Bronchial epithelial cell (primary cell): Measurements from ENCODE around the gene ETV6. TPM values are rescaled to one million over a fixed set of nuclear protein-coding genes. Genes with fewer than 3 reads are reported as not detected.

Experiments
- DNase-seq: peaks from one replicate; pipeline ENCODE4 v3.0.0-alpha.2; 2010; ENCODE audit warnings: low read depth
- FAIRE-seq: peaks from 2 replicates; lab custom pipeline; 2011; peaks lifted over from hg19 to GRCh38; lab: Jason Lieb, UNC
- H3K27me3 ChIP-seq: 2 replicates; pipeline ENCODE4 v1.5.1; 2011; ENCODE audit warnings: low read length; ENCODE audit not compliant: control insufficient read depth, insufficient read depth
- H3K36me3 ChIP-seq: 2 replicates; pipeline ENCODE4 v1.5.1; 2011; ENCODE audit warnings: low read length; ENCODE audit not compliant: control insufficient read depth, insufficient read depth
- H3K4me3 ChIP-seq: 2 replicates; pipeline ENCODE4 v1.5.1; 2011; ENCODE audit warnings: mild to moderate bottlenecking, low read depth, low read length, control low read depth
- total RNA-seq: library from RNA; depleted of rRNA; stranded (reverse); fragments of >200 nt; gene quantifications from 2 replicates; pipeline ENCODE4 v1.2.1, GENCODE V29; 2014
- TF ChIP-seq, protein P1 (sequence below): IDR thresholded peaks from 2 replicates; pipeline ENCODE4 v1.5.1; 2011; ENCODE audit warnings: mild to moderate bottlenecking, moderate library complexity, low read length, control low read depth, inconsistent platforms; ENCODE audit not compliant: insufficient read depth, severe bottlenecking

ETV6 gene
- total RNA-seq, 1 donor from 2014 or later, result 2.6 TPM

DNA sequence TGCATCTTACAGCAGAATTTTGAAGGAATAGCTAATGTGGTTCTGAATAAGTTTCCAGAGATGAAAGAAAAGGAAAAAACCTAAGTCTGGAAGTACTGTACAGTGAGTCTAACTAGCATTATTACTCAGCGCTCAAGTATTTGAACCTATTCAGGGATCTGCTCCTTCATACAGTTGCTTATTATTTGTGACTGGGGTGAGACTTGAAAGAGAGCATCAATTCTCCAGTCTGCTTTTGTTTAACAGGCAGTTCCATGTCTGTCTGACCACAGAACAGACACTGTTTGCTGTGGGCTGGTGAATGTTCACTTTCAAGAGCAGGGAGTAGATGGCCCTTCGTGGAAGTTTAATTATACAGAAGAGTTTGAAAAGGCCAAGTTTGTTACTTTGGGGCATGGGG, 9.3 kb downstream of the ETV6 start:
- DNase-seq (peak; percentile 50), FAIRE-seq (no peak)
- no peaks in the 10 kb centered on the region for H3K36me3 ChIP-seq
- no peaks in the 10 kb centered on the region for H3K27me3 ChIP-seq
- H3K4me3 ChIP-seq, result no peak overlapping the region
- TF ChIP-seq, protein P1, sequence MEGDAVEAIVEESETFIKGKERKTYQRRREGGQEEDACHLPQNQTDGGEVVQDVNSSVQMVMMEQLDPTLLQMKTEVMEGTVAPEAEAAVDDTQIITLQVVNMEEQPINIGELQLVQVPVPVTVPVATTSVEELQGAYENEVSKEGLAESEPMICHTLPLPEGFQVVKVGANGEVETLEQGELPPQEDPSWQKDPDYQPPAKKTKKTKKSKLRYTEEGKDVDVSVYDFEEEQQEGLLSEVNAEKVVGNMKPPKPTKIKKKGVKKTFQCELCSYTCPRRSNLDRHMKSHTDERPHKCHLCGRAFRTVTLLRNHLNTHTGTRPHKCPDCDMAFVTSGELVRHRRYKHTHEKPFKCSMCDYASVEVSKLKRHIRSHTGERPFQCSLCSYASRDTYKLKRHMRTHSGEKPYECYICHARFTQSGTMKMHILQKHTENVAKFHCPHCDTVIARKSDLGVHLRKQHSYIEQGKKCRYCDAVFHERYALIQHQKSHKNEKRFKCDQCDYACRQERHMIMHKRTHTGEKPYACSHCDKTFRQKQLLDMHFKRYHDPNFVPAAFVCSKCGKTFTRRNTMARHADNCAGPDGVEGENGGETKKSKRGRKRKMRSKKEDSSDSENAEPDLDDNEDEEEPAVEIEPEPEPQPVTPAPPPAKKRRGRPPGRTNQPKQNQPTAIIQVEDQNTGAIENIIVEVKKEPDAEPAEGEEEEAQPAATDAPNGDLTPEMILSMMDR, result no peak

DNA sequence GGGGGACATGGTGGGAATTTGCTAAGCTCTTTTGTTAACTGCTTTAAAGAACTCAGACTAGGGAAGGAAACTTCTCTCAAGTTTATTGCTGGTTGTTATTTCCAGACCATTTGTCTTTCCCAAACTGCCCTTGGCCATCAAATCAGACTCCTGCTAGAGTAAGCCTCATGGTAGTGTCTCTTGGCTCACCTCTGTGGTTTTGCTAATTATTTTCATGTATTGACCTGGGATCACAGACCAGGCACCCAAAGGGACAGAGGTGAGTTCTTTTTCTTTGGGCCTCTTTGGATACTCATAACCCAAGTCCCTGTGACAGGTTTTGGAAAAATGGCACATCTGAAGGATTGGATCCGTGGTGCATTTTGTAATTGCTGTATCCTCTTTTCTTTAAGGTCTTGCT, 11.2 kb downstream of the ETV6 start:
- FAIRE-seq (no peak), DNase-seq (no peak)
- no peaks in the 10 kb centered on the region for H3K27me3 ChIP-seq

DNA sequence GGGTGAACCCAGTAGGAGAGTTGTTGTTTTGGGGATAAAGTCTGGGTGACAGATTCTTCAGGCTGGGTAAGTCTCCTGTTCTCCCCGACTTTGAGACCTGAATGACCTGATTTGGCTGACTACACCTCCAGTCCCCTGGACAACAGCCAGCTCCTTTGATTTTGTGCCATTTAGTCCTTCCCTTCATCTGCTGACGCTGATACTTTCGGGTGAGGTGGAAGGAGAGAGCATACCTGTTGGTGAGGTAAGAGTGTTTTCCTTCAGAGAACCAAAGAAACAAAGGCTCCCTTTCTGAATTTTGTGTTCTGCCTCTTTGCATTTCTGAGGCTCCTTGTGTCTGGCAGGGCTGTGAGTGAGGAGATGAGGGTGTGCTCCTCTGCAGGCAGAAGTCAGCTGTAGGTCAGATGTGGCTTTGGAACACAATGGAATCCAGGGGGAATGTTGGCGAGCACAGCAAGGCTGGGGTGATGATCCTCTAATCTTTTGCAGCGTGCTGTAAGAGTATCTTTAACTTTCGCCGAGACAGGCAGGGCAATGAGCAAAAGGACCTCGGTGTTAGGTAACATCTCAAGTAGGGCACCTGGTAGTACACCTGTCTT, 12.1 kb downstream of the ETV6 start:
- DNase-seq (peak; percentile 30), FAIRE-seq (no peak)
- H3K4me3 ChIP-seq, result no peak overlapping the region
- TF ChIP-seq, protein P1, result no peak
- no peaks in the 10 kb centered on the region for H3K36me3 ChIP-seq
- H3K27me3 ChIP-seq, result no peaks in the 10 kb centered on the region

More for the DNA sequence above, 11.2 kb downstream of the ETV6 start:
- TF ChIP-seq, protein P1, result no peak
- Histone ChIP-seq H3K4me3 (no peak overlapping the region), H3K36me3 (no peaks in the 10 kb centered on the region)

DNA sequence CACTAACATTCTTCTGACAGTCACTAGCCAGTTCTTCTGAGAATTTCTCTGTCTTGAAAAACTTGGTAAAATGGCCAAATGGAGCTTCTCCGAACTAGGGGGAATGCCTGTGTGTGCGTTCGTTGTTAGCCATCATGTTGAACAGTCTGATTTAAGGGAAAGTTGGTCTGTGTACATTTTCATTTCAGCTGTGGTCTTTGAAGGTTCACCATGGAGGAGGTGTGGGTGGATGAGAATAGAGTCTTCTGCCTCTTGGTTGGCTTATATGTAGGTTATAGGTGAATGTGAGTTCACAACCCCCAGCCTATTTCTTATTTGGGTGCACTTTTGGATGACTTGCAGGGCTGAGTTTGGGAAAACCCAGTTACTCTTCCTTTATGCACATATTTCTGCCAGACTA, 12.9 kb downstream of the ETV6 start:
- H3K36me3 ChIP-seq, result no peaks in the 10 kb centered on the region
- no peaks in the 10 kb centered on the region for H3K27me3 ChIP-seq
- no peak for DNase-seq
- no peak overlapping the region for H3K4me3 ChIP-seq
- TF ChIP-seq, protein P1, result no peak
- no peak for FAIRE-seq

DNA sequence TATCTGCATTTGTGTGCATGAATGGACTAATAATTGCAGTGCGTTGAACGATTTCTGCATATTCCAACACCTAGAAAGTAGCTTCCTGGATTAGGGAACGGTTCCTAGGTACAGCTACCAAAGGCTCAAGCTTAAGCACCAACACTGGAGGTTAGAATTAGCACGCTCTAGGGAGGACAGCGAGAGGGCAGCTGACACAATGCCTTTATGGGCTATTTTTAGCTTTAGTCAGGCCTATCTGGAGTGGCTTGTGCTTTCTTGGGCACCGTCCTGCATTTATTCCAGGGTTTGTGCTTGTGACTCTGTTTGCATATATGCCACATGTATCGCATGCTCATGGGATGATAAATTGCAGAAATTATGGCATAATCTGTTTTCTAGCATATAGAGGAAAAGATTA, 13.7 kb downstream of the ETV6 start:
- DNase-seq (no peak), FAIRE-seq (no peak)
- no peaks in the 10 kb centered on the region for H3K27me3 ChIP-seq
- TF ChIP-seq, protein P1, result no peak
- H3K36me3 ChIP-seq, result no peaks in the 10 kb centered on the region
- H3K4me3 ChIP-seq, result no peak overlapping the region

DNA sequence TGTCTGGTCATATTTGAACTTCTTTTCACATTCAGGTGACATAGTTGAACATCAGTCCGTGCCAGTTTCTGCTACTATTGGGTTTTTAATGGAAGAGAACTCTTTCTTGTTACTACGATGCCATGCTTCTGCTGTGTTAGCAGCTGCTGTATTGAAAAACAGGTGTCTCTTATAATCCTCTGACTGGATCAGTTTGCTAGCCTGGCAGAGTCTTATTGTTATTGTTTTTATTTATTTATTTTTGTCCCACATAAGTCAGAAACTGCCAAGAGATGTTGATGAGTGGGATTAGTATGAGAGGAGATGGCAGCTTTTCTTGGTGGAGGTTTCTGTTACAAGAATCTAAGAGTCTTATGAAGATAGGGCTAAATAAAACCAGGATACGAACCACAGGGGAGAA, 14.6 kb downstream of the ETV6 start:
- H3K27me3 ChIP-seq, result no peaks in the 10 kb centered on the region
- DNase-seq (no peak), FAIRE-seq (no peak)

More for the DNA sequence above, 14.6 kb downstream of the ETV6 start:
- Histone ChIP-seq H3K36me3 (no peaks in the 10 kb centered on the region), H3K4me3 (no peak overlapping the region)
- TF ChIP-seq, protein P1, result no peak
